GM13977 (cell line): ENCODE measurements around the gene OBSCN.

Experiments used
- DNase-seq: peaks from one replicate; pipeline ENCODE4 v3.0.0; 2012; ENCODE audit warnings: low spot score
- CTCF ChIP-seq: IDR thresholded peaks from 2 replicates; pipeline ENCODE4 v1.5.1; 2012; ENCODE audit warnings: mild to moderate bottlenecking, control low read depth; ENCODE audit not compliant: insufficient read depth; ENCODE audit errors: extremely low read depth, missing control alignments
- in situ Hi-C: fragments of 300-500 bp; cut with MboI; formaldehyde crosslinking; loops from one replicate; pipeline ENCODE4 v1.12.0; 2022; ENCODE audit warnings: low sequenced_read_pairs, low pct_unique_long_range_greater_than_20kb, mixed read lengths, inconsistent platforms; ENCODE audit not compliant: unreplicated experiment

The OBSCN gene

DNA sequence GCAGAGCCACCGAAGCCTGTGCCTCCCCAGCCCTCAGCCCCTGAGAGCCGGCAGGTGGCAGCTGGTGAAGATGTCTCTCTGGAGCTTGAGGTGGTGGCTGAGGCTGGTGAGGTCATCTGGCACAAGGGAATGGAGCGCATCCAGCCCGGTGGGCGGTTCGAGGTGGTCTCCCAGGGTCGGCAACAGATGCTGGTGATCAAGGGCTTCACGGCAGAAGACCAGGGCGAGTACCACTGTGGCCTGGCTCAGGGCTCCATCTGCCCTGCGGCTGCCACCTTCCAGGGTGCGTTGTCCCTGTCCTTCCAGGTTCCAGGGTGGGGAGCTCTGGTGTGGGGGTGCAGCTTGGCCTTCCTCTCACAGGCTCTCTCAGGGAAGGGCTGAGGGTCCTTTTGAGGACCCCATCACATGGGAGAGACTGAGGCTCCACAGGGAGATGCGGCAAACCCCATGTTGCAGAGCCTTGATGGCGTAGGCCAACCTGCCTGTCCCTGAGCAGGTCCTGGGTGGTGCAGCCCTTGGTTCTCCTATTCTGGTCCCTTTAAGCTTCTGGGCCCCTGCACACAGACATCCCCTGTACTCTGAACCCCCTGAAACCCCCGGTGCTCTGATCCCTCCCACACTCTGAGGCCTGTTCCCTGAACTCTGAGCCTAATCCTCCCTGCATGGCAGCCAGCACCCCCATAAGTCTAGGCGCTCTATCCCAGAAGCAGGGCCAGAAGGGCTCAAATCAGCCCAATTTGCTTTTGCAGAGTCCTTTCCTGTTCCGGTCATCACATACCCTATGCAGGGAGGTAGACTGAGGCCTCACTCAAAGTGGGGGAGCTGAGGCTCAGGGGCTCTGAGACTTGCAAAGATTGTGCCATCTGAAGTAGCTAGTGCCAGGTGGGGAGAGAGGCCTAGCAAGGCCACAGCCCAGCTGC is 110.3 kb downstream of the OBSCN start:
- in situ Hi-C loops = no loop called here
- no peak for DNase-seq
- TF ChIP-seq CTCF = no peak

DNA sequence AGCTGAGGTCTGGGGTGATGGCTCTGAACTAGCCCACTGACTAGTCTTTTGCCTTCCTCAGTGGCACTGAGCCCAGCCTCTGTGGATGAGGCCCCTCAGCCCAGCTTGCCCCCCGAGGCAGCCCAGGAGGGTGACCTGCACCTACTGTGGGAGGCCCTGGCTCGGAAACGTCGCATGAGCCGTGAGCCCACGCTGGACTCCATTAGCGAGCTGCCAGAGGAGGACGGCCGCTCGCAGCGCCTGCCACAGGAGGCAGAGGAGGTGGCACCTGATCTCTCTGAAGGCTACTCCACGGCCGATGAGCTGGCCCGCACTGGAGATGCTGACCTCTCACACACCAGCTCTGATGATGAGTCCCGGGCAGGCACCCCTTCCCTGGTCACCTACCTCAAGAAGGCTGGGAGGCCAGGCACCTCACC is 111.0 kb downstream of the OBSCN start:
- TF ChIP-seq CTCF = no peak
- in situ Hi-C loops = no loop called here

GRCh38 chr1:228319352-228320088 is 111.7 kb downstream of the OBSCN start:
- in situ Hi-C loops = no loop called here
- no peak for DNase-seq

More for the DNA sequence above, 111.0 kb downstream of the OBSCN start:
- DNase-seq = no peak

DNA sequence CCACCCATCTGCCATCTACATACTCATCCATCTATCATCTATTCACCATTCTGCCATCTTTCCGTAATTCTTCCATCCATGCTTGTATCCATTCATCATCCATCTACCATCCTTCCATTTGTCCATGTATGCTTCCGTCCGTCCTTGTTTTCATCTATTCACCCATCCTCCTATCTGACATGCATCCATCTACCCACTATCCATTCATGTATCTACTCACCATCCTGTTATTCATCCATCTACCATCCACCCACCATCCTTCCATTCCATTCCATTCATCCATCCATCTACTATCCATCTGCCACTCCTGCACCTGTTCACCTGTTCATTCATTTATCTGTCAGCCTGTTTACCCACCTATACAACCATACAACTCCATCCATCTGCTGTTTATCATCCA is 112.5 kb downstream of the OBSCN start:
- DNase-seq = no peak
- TF ChIP-seq CTCF = no peak
- in situ Hi-C loops = no loop called here

More at GRCh38 chr1:228319352-228320088, 111.7 kb downstream of the OBSCN start:
- TF ChIP-seq CTCF = no peak

GRCh38 chr1:228321435-228321834 is 113.6 kb downstream of the OBSCN start:
- no peak for TF ChIP-seq CTCF
- no peak for DNase-seq
- in situ Hi-C loops = no loop called here

DNA sequence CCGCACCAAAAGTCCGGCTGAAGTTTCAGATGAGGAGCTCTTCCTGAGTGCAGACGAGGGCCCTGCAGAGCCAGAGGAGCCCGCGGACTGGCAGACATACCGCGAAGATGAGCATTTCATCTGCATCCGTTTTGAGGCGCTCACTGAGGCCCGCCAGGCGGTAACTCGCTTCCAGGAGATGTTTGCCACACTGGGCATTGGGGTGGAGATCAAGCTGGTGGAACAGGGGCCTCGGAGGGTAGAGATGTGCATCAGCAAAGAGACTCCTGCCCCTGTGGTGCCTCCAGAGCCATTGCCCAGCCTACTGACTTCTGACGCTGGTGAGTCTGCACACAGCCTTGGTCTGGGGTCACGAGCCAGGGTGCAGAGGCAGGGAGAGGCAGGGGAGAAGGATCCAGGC is 114.1 kb downstream of the OBSCN start:
- in situ Hi-C loops = no loop called here
- no peak for DNase-seq
- no peak for TF ChIP-seq CTCF
